Eye (tissue), 1 donor: ENCODE measurements around the gene APOBEC3H.
A peak's percentile ranks its signal among the peaks of the same experiment; 100 is the strongest.

Experiments
- DNase-seq: peaks from one replicate; pipeline ENCODE4 v3.0.0-alpha.2; 2015

The APOBEC3H gene

DNA sequence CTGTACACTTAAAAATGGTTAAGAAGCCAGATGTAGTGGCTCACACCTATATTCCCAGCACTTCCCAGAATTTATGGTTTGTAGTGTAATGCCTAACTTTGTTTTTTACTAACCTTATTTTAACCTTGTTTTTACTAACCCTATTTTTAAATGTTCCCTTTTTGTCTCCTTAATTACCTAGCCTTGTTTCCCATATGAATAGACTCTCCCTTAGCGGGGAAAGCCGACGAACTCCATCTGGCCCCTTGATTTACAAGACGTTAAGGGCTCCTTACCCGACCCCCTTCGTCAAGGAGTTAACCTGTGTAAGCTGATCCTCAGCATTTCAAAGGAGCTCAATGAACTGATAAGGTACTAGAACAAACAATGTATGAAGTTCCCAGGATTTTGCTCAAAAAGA is 17.1 kb downstream of the APOBEC3H start:
- DNase-seq, result no peak

DNA sequence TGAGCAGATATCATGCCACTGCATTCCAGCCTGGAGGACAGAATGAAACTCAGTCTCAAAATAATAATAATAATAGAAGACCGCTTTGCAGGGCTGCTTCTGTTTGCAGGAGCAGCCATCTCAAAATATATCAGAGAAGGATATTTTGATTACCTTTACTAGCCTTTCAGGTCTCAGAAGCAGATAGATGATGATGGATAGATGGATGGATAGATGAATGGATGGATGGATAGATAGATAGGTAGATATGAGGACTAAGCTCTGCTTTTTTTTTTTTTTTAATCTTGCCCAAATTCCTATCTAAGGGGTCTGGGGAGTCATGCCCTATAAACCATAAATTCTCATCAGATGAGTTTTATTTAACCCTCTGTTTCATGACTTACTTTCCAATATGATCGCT is 18.5 kb downstream of the APOBEC3H start:
- no peak for DNase-seq

DNA sequence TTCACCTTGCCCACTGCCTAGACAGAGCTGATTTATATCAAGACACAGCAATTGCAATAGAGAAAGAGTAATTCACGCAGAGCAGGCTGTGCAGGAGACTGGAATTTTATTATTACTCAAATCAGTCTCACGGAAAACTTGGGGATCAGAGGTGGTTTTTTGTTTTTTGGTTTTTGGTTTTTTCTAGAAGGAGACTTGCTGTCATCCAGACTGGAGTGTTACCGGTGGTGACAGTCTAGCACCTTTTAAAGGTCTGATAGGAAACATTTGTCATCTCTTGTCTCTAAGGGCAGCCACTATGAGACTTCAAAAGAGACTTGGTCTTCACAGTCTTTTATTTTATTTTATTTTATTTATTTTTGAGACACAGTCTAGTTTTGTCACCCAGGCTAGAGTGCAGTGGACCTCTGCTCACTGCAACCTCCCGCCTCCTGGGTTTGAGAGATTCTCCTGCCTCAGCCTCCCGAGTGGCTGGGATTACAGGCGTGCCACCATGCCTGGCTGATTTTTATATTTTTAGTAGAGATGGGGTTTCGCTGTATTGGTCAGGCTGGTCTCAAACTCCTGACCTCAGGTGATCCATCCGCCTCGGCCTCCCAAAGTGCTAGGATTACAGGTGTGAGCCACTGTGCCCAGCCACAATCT is 19.1 kb downstream of the APOBEC3H start:
- DNase-seq, result no peak

- DNase-seq, result peak; percentile 48
Observed at GRCh38 chr22:39117585-39118191, 20.6 kb downstream of the APOBEC3H start.

DNA sequence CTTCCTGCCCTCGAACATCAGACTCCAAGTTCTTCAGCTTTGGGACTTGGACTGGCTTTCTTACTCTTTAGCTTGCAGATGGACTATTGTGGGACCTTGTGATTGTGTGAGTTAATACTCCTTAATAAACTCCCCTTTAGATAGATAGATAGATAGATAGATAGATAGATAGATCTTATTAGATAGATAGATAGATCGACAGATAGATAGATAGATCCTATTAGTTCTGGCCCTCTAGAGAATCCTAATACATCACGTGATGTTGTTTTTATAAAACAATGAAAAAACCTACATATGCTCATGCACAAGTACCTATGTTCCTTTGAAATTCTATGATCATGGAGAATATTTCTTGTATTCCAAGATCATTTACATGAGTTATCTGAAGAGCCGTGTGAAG is 23.9 kb downstream of the APOBEC3H start:
- no peak for DNase-seq

DNA sequence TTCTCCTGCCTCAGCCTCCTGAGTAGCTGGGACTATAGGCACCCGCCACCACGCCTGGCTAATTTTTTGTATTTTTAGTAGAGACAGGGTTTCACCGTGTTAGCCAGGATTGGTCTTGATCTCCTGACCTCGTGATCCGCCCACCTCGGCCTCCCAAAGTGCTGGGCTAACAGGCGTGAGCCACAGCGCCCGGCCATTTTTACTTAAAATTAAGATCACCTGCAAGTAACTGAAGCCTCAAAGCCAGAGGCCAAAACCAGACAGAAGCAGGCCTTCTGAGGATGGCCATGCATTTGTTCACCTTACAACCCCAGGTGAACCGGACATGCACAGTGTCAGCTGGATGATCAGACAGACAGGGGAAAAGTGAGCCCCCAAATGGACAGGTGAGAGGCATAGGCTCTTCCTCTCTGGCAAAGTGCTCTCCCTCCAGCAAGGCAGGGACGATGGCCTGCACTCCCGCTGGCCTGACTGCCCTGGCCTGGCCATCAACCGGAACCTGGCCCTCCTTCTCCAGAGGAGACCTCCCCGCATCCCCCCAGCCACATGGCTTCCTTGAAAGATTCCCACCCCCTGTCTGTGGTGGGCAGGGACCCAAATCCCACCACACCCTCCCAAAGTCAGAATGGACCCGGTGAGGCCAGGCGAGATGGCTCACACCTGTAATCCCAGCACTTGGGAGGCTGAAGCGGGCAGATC is 25.9 kb downstream of the APOBEC3H start:
- DNase-seq, result no peak

GRCh38 chr22:39123751-39124581 is 26.9 kb downstream of the APOBEC3H start:
- peak; percentile 53 for DNase-seq

DNA sequence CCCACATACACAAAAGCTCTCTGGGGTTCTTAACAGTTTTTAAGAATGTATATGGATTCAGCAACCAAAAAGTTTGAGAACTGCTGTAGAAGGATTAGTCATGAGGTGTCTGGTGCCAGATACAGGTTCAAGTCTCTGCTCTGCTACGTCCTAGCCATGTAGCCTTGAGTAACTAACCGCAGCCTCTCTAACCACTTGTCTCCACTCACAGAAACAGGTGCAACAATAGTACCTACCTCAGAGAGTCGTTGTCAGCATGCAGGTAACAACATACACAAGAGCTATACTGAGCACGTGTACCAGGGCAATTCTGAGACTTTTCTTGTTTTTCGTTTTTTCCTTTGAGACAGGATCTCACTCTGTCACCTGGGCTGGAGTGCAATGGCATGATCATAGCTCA is 28.6 kb downstream of the APOBEC3H start:
- DNase-seq, result no peak

DNA sequence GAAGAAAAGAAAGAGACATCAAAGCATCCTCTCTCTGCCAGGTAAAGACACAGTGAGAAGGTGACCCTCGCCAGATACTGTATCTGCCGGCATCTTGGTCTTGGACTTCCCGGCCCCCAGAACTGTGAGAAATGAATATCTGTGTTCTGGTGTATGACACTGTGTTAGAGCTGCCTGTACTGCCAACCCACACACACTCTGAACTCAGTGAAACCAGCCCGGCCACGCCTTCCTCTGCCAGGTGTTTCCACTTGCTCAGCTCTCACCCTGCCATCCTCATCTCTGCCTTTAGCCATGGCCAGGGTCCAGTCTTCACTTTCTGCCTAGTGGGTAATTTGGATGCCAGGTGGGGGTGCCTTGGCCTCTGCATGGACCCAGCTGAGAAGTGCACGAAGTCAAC is 31.5 kb downstream of the APOBEC3H start:
- DNase-seq, result no peak

DNA sequence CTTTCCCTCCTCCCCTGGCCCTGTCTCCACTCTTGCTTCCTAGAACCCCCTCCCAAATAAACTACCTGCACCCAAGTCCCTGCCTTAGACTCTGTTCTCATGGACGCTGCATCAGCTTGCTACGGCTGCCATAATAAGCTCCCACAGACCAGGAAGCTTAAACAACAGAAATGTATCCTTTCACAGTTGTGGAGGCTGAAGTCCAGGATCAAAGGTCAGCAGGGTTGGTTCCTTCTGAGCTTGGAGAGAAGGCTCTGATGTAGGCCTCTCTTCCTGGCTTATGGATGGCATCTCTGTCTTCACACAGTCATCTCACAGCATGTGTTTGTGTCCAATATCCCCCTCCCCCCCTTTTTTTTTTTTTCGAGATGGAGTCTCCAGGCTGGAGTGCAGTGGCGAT is 32.0 kb downstream of the APOBEC3H start:
- no peak for DNase-seq

GRCh38 chr22:39129746-39130145 is 32.7 kb downstream of the APOBEC3H start:
- DNase-seq, result no peak

DNA sequence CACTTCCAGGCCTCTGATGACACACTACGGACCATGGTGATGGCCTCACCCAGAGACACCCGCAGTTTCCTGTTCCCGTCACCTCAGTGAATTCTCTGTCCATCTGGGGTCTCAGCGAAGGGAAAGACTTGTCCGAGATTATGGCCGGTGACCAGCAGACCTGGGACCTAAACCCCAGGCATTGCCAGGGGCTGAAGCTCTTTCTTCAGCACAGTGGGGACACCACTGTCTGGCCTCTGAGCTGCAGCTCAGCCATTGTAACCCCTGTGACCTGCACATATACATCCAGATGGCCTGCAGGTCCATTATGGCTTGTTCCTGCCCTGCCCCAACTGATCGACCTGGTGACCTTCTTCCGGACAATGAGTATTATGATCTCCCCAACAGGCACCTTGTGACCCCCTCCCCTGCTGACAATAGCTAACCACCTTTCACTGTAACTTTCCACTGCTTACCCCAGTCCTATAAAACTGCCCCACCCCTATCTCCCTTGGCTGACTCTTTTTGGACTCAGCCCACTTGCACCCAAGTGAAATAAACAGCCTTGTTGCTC is 33.2 kb downstream of the APOBEC3H start:
- no peak for DNase-seq

DNA sequence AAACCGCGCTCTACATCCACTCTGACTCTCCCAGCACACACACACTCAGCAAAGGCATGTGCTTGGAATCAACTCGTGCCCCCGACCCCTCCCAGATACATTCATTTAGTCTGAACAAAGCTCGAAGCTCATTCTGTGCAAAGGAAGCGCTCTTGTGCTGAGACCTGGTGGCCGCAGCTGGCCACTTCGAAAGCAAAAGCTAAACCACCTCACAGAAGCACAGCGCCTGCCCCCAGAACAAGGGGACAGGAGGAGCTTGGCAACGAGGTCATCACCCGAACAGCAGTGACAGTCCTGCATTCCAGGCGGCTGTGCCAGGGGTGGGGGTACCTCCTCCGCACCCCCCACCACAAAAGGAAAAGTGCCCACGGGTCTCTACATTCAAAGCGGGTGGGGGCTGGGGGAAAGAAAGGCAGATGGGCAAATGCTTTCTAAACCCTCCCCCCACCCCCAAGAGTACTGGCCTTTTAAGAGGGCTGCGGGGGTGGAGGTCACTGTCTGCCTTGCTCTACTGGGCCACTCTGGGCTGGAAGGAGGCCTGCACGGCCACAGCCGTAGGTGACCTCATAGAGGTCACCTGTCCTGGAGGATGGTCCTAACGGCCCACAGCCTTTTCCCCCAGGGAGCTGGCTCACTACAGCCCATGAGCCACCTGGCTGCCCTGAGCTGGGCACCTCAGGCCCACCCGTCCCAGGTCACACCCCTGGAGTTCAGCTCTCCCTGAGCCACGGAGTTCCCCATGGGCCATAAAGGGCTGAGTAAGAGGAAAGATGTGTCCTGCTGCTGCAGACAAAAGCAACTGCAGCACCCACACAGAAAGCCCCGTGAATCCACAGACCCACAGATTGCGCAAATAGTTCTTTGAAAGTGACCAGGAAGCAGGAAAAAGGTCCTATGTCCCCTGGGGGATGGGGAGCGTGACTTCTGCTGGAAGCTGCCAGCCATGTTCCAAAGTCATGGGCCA is 34.1 kb downstream of the APOBEC3H start:
- DNase-seq, result peak; percentile 82

- no peak for DNase-seq
Observed at GRCh38 chr22:39132281-39132680, 35.2 kb downstream of the APOBEC3H start.

- DNase-seq, result no peak
Observed at GRCh38 chr22:39132871-39133524, 36.0 kb downstream of the APOBEC3H start.

DNA sequence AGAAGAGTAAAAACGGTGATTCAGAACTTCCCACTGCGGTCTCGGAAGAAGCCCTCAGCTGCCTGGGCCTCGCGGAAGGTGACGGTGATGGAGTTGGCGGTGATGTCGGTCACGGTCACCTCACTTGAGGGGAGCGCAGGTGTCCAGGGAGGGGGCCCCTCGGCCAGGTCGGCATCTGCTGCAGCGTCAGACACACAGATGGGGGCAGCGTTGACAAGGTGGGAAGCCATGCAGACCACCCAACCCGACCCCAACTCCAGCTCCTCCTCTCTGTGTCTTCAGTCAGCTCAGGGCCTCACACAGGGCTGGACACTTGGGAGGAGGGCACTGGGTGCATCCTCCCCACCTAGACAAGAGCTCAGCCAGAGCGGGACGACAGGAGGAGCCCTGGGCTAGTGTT is 36.8 kb downstream of the APOBEC3H start:
- DNase-seq, result no peak

DNA sequence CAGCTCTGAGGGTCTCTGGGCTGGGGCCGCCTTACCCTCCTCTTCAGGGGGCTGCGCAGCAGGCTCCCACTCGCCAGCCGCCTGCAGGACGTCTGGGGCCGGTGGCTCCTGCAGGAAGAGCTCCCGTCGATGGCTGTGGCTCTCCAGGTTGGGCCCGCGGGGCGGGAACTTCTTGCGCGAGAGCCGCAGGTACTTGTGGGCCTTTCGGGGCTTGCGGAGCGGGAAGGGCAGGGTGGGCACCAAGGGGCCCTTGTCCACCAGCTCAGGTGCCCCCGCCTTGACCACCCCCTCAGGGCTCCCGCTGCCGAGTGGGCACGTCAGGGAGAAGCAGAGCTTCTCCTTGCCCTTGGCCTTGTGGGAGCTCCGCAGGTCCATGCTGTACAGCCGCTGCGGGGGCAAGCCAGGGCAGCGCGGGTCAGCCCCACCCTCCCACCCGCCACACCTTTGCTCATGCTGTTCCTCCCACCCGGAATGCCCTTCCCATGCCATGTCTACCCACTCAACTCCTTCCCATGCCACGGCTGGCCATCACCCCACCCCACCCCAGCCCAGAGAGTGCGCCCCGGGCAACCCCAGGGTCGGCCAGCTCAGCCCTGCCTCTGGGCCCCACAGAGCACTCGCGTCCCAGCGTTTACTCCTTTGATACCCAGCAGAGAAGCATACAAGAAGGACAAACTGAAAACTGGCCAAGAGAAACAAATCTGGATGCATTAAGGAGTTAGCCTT is 37.5 kb downstream of the APOBEC3H start:
- DNase-seq, result no peak

- DNase-seq, result peak; percentile 71
Observed at GRCh38 chr22:39135092-39135896, 38.2 kb downstream of the APOBEC3H start.

DNA sequence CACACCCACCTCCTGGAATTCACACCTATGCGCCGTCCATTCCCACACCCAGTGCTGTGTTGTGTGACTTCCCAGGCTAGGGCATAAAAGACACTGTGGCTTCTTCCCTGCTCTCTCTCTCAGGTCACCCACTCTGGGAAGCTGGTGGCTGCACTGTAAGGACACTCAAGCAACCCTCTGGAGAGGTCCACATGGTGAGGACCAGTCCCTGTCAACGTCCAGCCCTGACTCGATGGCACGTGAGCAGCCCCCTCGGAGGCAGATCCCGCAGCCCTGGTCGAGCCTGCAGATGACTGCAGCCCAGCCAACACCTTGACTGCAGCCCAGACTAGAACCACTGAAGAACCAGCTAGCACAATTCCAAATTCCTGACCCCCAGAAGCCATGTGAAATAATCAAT is 39.3 kb downstream of the APOBEC3H start:
- no peak for DNase-seq
